Mesangial cell (primary cell): ENCODE results near the gene SRGAP2C. TPM values are rescaled to one million over a fixed set of nuclear protein-coding genes. Genes with fewer than 3 reads are reported as not detected.

ENCODE experiments used
- total RNA-seq: library from RNA; depleted of rRNA; stranded (reverse); fragments of >200 nt; gene quantifications from 2 replicates; pipeline ENCODE4 v1.2.3, GENCODE V29; 2015

The SRGAP2C gene
- total RNA-seq = 12.7 and 13.2 TPM in 2 replicates

GRCh38 chr1:121184290-121185127, at the start of gene SRGAP2C, which contains the start of gene FAM72B:
Gene SRGAP2C, plus strand, starts transcription at chr1:121184975. Its CDS starts 2,472 bp downstream, at chr1:121187447.
Gene FAM72B, minus strand, starts transcription at chr1:121184340. Its CDS starts 851 bp downstream, at chr1:121183489.

Other genes with a start within 250 kb of the SRGAP2C start
- 1.6 and 4.1 TPM in 2 replicates for gene FAM72B, start 635 bp upstream of the SRGAP2C start, total RNA-seq